Endothelial cell (in vitro differentiated cells): ENCODE data around the gene MTA1. TPM values are rescaled to one million over a fixed set of nuclear protein-coding genes. Genes with fewer than 3 reads are reported as not detected.

ENCODE experiments used
- DNase-seq: peaks from one replicate; pipeline ENCODE4 v3.0.0; 2021; ENCODE audit warnings: low spot score
- H3K27ac Mint-ChIP-seq: one replicate; pipeline ENCODE4 v1.8.0; 2021; ENCODE audit warnings: mixed read lengths, inconsistent platforms; ENCODE audit not compliant: unreplicated experiment
- H3K27me3 Mint-ChIP-seq: one replicate; pipeline ENCODE4 v1.8.0; 2021; ENCODE audit warnings: mild to moderate bottlenecking, moderate library complexity, mixed read lengths, inconsistent platforms; ENCODE audit not compliant: unreplicated experiment
- H3K36me3 Mint-ChIP-seq: one replicate; pipeline ENCODE4 v1.8.0; 2021; ENCODE audit warnings: mild to moderate bottlenecking, low read depth, mixed read lengths, inconsistent platforms; ENCODE audit not compliant: unreplicated experiment
- H3K4me1 Mint-ChIP-seq: one replicate; pipeline ENCODE4 v1.8.0; 2021; ENCODE audit warnings: mild to moderate bottlenecking, mixed read lengths, inconsistent platforms; ENCODE audit not compliant: unreplicated experiment
- H3K4me3 Mint-ChIP-seq: one replicate; pipeline ENCODE4 v1.8.0; 2021; ENCODE audit warnings: mild to moderate bottlenecking, mixed read lengths, inconsistent platforms; ENCODE audit not compliant: unreplicated experiment
- H3K9me3 Mint-ChIP-seq: one replicate; pipeline ENCODE4 v1.8.0; 2021; ENCODE audit warnings: mixed read lengths, inconsistent platforms; ENCODE audit not compliant: unreplicated experiment
- CTCF ChIP-seq: fragments of 200-600 bp; sonication (generic); IDR thresholded peaks from one replicate; pipeline ENCODE4 v1.5.0; 2021; ENCODE audit warnings: antibody characterized with exemption; ENCODE audit not compliant: unreplicated experiment
- total RNA-seq: library from RNA; stranded (reverse); fragmentation: NEBNext Ultra II Directional; extraction: Animal tissue kit (Norgen Biotek cat#: 25700); gene quantifications from one replicate; pipeline ENCODE4 v1.2.1, GENCODE V29; 2021; ENCODE audit not compliant: unreplicated experiment

MTA1 gene
- total RNA-seq, 1 donor from 2014 or later, result 150 TPM

DNA sequence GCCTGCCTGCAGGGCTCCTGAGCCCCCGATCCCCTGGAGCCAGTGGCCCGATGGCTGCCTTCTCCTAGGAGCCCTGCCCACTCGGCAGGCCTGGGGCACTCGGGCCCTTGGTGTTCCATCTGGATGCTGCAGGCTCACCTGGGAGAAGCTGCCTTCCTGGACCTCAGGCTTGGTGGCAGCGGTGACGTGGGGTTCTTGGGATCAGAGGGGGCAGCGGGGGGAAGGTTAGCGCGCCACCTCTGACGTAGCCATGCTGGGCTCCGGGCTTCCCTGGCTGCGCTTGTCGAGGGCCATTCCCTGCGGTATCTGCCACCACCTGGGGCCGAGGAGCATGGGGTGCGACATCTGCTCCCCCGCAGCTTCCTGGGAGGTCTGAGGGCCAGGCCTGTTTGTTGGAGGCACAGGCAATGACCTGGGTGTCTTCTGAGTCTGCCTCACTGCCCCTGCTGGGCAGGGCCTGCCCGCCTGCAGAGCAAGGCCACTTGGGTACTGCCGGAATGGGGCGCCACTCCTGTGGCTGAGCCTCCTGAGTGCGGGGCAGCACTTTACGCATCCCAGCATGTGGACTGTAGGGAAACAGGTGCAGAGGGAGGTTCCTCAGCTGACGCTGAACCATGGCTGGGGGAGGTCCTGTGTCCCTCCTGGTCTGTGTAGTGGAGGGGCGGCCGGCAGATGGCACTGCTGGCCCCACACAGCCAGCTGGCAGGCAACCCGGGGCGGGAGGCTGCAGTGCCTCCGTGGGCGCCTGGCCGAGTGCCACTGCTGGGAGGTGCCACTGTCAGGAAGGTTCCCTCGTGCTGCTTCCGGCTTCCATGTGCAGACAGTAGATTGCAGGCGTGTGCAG lies 20.3 kb downstream of the MTA1 start:
- Mint-ChIP-seq H3K4me3 (no peak overlapping the region), H3K27me3 (peaks cover 10% of the 10 kb centered on the region), H3K36me3 (peaks cover 18% of the 10 kb centered on the region), H3K27ac (no peak overlapping the region), H3K4me1 (no peaks in the 10 kb centered on the region), H3K9me3 (no peaks in the 10 kb centered on the region)
- DNase-seq, result no peak
- TF ChIP-seq CTCF, result no peak

DNA sequence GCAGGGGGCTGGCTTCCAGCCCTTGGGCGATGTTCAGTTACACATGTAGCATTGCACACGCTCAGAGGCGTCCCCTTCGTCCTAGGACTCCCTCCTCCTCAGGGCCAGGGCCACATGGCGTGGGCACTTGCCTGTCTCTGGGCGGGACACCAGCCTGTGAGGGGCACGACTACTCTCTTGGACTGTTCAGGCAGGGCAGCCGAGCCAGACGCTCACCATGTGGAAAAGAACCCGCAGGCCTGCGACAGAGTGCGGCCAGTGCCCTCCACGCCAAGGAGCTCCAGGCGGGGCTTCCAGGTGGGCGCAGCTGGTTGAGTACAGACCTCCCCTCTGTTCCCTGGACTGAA lies 20.9 kb downstream of the MTA1 start:
- peaks cover 10% of the 10 kb centered on the region for H3K27me3 Mint-ChIP-seq
- DNase-seq, result no peak
- H3K4me3 Mint-ChIP-seq, result no peak overlapping the region
- H3K27ac Mint-ChIP-seq, result no peak overlapping the region
- no peak for TF ChIP-seq CTCF
- no peaks in the 10 kb centered on the region for H3K9me3 Mint-ChIP-seq
- no peaks in the 10 kb centered on the region for H3K4me1 Mint-ChIP-seq
- H3K36me3 Mint-ChIP-seq, result peaks cover 16% of the 10 kb centered on the region

DNA sequence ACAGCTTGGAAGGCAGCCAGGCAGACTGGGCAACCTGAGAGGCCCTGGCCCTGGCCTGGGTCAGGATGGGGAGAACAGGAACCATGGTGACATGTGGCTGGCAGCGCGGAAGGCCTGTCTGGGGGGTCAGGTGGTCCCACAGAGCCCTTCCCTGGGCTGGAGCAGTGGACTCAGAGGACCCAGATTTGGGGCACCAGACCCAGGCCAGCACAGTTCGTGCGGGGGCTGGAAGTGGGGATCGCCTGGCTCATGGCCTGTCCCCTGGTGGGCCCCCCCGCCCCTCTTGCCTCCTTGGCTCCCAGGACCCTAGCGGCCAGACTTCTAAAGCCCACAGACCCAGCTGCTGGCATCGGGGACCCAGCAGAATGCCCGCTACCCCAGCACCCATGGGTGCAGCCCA lies 21.4 kb downstream of the MTA1 start:
- no peak for TF ChIP-seq CTCF
- Mint-ChIP-seq H3K27ac (no peak overlapping the region), H3K27me3 (peaks cover 10% of the 10 kb centered on the region), H3K9me3 (no peaks in the 10 kb centered on the region), H3K4me3 (no peak overlapping the region), H3K36me3 (peaks cover 15% of the 10 kb centered on the region), H3K4me1 (no peaks in the 10 kb centered on the region)
- no peak for DNase-seq

- peaks cover 10% of the 10 kb centered on the region for H3K36me3 Mint-ChIP-seq
- no peak for TF ChIP-seq CTCF
- H3K27ac Mint-ChIP-seq, result peak overlapping the region; percentile 33
- peaks cover 10% of the 10 kb centered on the region for H3K27me3 Mint-ChIP-seq
- H3K4me3 Mint-ChIP-seq, result peak overlapping the region; percentile 56
- H3K9me3 Mint-ChIP-seq, result no peaks in the 10 kb centered on the region
- H3K4me1 Mint-ChIP-seq, result no peaks in the 10 kb centered on the region
- DNase-seq, result no peak
Measured at GRCh38 chr14:105442125-105442524, 22.5 kb downstream of the MTA1 start.

- Mint-ChIP-seq H3K27me3 (peaks cover 10% of the 10 kb centered on the region), H3K9me3 (no peaks in the 10 kb centered on the region), H3K4me3 (no peak overlapping the region), H3K27ac (no peak overlapping the region), H3K36me3 (peaks cover 10% of the 10 kb centered on the region), H3K4me1 (no peaks in the 10 kb centered on the region)
- DNase-seq, result no peak
- no peak for TF ChIP-seq CTCF
Measured at GRCh38 chr14:105442834-105443233, 23.2 kb downstream of the MTA1 start.
